Loucy (cell line): ENCODE data around the gene AGPS.

ENCODE experiments used
- EZH2phosphoT487 ChIP-seq: fragments of 200-600 bp; IDR thresholded peaks from 2 replicates; pipeline ENCODE4 v1.6.1; 2018; ENCODE audit warnings: antibody characterized with exemption, mild to moderate bottlenecking, moderate library complexity, borderline replicate concordance
- TF ChIP-seq, protein P1 (sequence below): fragments of 200-600 bp; sonication (generic); conservative IDR thresholded peaks from 2 replicates; pipeline ENCODE4 v1.5.1; 2014; ENCODE audit warnings: mild to moderate bottlenecking, antibody characterized with exemption, low read length

DNA sequence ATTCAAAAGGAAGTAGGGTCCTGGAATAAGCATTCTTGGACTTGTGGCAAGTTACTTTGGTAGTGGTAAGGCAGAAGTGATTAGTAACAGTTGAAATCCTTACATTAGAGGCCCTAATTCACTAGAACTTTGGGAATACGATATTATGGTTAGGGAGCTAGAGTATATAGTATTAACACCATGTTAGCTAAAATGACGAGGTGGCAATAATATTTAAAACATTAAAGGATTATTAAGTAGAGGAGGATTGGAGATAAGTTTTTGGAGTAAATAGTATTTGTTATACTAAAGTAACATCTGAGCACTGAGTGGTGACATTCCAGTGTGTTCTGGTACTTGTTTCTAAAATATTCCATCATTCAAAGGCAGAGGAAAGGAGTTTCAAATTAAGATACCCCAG lies 91.0 kb downstream of the AGPS start:
- TF ChIP-seq, protein P1, sequence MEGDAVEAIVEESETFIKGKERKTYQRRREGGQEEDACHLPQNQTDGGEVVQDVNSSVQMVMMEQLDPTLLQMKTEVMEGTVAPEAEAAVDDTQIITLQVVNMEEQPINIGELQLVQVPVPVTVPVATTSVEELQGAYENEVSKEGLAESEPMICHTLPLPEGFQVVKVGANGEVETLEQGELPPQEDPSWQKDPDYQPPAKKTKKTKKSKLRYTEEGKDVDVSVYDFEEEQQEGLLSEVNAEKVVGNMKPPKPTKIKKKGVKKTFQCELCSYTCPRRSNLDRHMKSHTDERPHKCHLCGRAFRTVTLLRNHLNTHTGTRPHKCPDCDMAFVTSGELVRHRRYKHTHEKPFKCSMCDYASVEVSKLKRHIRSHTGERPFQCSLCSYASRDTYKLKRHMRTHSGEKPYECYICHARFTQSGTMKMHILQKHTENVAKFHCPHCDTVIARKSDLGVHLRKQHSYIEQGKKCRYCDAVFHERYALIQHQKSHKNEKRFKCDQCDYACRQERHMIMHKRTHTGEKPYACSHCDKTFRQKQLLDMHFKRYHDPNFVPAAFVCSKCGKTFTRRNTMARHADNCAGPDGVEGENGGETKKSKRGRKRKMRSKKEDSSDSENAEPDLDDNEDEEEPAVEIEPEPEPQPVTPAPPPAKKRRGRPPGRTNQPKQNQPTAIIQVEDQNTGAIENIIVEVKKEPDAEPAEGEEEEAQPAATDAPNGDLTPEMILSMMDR: no peak
- TF ChIP-seq EZH2phosphoT487: no peak
